NCI-H2227 (cell line): ENCODE results near the gene MASP2.
"Not testable (repeated sequence)": the region's sequence is repeated elsewhere in the genome, so short reads cannot be mapped to it uniquely, and the experiment has no call there.

Experiments
- DNase-seq: peaks from one replicate; lab custom pipeline; 2025; ENCODE audit not compliant: unreplicated experiment; lab: John Stamatoyannopoulos, UW

The MASP2 gene

DNA sequence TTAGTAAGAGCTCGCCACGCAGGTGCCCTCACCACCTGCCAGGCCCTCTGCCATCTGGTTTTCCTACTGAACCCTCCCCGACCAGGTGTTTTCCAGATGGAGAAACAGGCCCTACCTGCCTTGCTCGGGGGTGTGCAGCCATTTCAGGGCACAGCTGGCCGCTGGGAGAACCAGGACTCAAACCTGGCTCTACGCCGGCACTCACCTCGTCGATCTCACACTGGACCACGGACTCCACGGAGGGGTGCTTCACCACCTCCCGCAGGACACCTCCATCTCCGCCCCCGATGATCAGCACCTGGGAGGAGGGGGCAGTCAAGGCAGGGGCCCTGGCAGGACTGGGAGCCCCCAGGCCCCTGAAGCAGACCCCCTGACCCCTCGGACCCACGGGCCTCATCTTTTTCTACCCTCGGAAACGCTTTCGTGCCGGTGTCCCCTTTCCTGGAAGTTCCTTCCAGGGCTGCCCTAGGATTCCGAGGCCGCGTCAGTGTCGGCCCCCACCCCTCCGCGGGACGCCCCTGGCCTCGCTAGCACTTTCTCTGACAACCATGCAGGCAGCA lies 11.6 kb upstream of the MASP2 start:
- no peak for DNase-seq

DNA sequence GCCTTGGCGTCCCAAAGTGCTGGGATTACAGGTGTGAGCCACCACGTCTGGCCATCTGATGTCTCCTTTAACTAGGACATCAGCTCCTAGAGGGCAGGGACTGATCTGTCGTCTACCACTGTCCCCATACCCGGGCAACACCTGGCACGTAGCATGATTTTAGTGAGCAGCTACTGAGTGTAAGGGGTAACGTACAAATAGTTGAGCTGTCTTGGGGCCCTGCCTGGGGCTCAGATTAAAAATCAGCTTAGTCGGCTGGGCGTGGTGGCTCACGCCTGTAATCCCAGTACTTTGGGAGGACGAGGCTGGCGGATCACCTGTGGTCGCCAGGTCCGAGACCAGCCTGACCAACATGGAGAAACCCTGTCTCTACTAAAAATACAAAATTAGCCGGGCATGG lies 11.0 kb upstream of the MASP2 start:
- DNase-seq = no peak

DNA sequence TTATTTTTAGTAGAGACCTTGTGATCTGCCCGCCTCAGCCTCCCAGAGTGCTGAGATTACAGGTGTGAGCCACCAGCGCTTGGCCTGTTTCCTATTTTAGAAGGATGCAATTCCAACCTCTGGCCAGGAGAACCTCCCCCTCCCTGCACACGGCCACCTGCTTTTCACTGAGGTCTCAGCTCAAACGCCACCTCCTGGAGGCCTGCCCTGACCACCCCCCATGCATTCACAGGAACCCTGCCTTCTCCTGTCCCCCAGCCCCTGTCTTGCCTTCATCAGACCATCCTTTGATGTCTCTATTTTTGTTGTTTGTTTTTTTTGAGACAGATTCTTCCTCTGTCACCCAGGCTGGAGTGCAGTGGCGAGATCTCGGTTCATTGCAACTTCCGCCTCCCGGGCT lies 10.4 kb upstream of the MASP2 start:
- DNase-seq = no peak

DNA sequence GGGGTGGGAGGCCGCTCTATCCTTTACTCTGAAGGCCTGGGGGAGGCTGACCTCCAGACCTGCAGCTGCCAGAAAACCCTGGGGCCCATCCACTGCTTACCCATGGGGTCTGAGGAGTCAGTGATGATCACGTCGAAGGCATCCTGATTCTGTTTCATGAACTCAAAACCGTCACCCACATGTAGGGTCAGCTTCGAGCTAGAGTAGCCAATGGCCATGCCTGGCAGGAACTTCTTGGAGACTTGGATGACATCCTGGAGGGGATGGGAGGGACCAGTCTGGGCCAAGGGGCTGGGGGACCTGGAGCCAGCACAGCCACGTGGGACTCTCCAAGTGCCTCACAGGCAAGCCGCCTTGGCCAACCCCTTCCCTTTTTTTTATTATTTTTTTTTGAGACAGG lies 9.5 kb upstream of the MASP2 start:
- DNase-seq = no peak

DNA sequence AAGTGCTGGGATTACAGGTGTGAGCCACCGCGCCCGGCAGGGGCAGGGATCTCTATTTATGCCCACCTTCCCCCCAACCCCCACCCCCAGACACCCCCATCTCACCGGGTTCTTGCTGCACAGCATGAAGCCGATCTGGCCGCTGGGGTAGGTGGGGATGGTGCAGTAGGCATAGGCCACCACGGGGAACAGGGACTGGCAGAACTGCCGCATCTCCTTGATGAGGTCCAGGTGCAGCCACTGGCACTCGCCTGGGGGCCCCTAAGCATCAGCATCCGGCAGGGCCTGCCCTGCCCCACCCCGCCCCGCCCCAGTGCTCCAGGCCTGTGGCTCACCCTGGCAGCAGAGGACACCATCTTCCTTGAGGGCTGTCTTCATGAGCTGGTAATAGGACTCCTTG lies 8.6 kb upstream of the MASP2 start:
- DNase-seq = no peak

DNA sequence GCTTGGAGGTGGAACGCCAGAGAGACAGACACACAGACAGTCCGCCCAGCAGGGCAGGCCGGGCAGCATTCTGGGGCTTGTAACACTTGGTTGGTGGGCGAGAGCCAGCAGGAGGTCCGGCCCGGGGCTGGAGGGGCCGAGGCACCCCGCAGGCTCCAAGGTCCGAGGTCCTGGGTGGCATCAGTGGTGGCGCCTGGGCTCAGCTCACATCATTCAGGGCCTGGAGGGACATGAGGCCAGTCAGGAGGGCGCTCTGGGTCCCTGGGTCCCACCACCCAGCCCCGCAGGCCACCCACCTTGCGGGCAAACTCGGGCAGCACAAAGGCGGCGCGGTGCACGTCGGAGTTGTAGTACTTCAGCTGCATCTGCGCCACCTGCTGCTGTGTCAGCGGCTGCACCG lies 7.6 kb upstream of the MASP2 start:
- no peak for DNase-seq

DNA sequence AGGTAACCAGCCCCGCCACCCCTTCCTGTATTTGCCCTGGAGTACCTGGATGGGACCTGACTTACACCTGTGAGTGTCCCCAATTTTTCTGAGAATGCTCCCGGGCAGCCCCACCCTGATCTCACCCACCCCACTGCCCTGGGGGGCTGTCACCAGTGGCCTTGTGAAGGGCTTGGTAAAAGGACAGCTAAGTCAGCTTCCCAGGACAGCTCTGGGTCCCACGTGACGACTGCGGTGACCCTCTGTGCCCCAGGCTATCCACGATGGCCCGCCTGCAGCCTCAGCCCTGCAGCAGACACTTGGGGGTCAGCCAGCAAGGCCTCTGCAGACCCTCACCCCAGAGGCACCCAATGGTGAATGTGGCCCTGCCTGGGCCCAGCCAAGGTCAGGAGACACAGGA lies 7.1 kb upstream of the MASP2 start:
- DNase-seq = no peak

DNA sequence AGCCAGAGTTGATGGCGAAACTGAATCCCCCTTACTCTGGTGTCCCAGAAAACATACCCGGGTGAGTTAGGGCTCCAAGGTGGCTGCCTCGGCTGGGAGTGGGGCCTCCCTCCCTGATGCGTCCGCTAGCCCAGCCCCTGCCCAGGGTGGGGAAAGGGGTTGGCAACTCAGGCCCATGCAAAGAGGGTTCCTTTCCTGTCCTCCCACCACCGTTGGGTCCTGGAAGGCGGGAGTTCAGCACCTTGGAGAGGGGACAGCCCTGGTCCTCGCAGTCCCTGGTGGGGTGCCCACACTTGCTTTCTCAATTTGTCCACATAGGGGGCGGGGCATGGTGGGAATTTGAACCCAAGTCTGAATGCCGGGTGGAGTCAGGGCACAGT lies 6.7 kb upstream of the MASP2 start:
- DNase-seq = no peak

DNA sequence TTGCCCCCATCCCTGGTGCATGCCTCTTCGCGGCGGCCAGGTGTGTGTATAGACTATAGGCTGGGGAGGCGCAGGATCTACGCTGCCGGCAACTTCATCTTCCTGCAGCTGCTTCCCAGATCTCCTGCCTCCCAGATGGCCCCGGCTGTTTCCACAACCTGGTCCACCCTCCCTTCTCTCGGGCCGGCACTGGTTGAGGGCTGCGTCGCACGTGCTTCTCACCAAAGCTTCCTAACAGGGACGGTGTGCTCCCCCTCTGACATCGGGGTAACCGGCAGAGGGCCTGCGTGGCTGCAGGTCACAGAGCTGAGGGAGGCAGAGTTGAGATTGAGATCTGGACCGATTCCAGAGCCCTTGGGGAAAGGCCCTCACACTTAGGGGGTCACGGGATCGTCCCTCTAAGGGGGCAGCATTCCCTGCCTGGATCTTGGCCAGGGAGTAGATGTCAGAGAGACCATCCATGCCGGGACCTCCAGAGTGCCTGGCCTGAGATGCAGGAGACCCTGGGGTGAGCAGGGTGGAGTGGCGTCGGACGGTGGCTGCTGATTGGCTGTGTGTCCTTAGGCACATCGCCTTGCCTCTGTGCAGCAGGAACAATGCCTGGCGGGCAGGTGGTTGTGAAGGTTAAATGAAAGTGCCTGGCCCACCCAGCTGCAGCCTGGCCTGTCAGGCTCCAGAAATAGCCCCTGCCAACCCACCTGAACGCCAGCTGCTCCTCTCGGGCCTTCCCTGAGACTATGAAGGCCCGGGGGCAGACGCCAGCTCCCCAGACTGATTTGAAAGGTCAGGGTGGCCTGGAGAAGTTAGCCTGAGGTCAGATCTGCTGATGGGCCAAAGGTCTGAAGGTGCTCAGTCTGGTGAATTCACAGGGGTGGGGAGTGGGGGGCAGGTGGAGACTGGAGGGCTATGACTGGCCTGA lies 6.1 kb upstream of the MASP2 start:
- no peak for DNase-seq

DNA sequence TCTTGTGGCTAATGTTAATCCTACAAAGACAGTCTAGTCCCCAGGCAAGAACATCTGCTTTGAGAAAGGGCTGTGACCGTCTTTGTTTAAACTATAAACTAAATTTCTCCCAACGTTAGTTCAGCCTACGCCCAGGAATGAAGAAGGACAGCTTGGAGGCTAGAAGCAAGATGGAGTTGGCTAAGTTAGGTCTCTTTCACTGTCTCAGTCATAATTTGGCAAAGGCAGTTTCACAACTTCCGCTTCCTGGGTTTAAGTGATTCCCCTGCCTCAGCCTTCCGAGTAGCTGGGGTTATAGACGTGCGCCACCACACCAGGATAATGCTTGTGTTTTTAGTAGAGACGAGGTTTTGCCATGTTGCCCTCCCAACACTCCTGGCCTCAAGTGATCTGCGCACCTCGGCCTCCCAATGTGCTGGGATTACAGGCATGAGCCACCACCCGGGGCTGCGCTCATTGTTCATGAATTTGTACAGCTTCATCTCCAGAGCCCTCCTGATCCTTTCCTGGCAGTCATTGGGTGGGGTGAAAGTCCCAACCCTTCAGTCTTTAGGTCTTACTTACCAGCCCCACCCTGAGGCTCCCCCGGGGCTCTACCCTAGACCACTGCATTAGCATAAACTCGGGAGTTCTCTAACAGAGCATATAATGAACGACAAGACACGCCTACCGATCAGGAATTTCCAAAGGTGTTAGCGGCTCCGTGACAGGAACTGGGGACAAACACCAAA lies 4.9 kb upstream of the MASP2 start:
- no peak for DNase-seq

DNA sequence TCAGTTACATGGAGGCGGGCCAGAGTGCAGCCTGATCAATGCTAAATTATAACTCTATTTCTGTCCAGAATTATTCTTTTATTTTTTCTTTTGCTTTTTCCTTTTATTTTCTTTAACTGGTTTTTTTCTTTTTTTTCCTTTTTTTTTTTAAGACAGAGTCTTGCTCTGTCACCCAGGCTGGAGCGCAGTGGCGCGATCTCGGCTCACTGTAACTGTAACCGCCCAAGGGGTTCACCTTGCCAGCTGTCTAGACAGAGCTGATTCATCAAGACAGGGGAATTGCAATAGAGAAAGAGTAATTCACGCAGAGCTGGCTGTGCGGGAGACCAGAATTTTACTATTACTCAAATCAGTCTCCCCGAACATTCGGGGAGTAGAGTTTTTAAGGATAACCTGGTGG lies 4.1 kb upstream of the MASP2 start:
- DNase-seq = not testable (repeated sequence)

DNA sequence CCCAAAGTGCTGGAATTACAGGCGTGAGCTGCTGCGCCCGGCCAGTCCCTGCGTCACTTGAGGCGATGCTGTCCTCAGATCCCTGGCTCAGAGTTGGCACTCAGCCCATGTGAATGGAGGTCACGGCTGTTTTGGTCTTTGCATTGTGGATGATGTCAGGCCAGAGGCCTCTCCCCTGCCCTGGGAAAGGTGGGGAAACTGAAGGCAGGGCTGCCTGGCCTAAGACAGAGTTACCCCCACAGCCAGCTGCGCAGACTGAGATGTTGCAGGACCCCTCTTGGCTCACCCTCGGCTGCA lies 821 bp downstream of the MASP2 start:
- no peak for DNase-seq

DNA sequence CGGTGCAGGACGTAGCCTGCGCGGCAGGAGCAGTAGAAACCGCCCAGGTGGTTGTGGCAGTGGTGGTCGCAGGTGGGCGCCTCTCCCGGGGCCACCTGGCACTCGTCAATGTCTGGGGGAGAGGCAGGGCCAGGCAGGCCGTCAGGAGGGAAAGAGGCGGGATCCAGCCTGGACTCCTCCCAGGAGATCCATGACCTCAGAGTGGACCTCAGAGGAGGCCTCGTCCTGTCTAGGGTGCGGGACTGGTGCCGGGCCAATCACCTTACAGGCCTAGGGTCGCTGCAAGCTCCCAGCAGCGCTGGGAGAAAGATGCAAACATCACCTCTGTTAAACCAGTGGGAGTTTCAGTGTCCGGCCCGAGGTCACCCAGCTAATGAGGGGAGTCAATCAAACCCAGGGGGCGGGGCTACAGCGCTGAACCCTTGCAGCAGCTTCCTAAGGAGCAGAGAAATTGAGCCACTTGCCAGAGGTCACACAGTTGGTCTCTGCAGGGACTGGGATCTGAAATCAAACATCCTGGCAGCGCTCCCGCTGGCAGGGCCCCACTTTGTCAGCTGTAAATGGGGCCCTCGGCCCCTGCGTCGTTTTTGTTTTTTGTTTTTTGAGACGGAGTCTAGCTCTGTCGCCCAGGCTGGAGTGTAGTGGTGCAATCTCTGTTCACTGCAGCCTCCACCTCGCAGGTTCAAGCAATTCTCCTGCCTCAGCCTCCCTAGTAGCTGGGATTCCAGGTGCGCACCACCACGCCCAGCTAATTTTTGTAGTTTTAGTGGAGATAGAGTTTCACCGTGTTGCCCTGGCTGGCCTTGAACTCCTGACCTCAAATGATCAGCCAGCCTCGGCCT lies 1.4 kb downstream of the MASP2 start:
- no peak for DNase-seq

DNA sequence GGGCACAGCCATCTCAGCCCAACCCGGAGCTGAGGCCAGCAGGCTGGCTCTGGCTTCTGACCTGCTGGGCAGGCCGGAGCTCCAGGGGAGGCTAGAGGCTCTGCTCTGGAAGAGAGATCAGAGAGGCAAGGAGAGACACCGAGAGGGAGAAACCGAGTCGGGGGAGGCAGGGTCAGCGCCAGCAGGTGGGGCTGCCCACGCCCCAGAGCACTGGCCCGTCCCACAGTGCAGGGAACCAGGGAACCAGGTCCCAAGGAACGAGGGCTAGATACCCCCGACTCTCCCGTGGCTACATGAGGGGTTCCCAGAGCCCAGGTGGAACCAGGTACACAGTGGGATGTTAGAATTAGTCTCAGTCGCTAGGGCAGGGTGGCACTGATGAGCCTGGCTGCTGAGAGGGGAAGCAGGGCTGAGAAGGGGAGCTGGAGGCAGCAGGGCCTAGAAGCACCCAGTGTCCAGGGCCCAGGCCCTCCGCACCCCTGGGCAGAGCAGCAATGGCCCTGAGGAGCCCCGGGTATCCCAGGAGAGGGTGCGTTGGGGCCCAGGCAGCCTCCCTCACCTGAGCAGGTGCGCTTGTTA lies 2.1 kb downstream of the MASP2 start:
- no peak for DNase-seq

DNA sequence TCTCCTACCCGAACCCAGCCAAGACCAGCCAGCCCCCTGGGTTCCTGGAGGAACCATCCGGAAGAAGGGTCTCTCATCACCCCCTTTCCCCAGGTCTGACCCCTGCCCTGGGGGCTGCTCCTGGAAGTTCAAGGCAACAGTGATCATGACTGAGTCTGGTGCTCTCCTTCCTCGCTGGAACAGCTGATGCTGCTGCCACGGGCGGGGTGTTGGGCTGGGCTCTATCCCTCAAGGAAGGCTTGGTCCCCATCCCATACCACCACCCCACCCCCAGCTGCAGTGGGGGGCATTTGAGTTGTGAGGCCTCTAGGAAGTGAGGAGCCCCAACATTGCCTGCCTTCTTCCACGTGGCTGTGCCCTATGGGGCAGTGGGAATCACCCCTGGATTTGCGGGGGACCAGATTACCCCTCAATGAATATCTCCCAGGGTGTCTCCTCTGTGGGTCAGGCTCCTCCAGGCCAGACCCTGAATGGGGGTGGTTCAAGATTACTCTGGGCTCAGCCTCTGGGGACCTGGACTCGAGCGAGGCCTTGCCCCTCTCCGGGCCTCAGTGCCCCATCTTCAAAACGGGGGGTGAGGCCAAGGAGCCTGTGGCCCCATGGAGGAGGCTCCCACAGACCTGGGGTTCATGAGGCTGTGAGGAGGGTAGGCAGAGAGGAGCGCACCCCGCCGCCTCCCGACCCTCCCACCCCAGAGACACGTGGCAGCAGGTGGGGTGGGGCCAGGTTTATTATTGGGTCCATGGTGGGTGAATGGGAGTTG lies 2.8 kb downstream of the MASP2 start:
- no peak for DNase-seq

DNA sequence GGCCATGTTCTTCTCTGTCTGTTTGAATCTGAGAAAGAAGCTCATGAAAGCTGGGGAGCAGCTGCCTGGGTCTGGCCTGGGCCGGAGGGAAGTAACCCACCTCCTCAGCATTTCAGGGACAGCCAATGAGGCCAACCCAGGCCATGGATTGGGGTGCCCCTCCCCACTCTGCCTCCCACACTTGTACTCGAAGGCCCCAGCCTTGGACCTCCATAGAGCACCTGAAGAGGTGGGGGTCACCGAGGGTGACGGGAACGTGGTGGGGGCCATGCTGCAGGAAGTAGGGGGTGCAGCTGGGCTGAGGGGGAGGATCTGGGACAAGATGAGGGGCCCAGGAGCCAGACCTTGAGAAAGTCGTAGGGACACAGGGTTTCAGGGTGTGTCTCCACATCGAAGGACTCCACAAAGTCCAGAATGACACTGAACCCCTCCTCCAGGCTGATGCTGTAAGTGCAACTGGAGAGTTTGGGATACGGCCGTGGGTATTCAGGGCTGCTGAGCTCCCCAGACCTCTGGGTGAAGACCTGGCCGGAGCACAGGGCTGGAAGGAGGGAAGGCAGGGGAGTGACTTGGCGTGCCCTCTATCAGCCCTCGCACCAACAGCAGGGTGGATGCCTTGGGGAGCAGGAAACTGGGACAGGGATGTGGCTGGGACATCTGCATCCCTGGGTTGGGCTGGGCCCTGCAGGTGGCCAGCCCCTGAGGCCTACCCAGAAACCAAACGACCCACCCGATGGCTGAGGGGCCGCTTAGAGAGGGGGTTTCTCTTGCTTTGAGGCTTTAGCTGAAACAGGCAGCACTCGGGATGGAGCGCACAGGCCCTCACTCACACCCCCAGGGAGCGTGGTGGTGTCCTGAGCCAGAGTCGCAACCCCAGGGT lies 3.8 kb downstream of the MASP2 start:
- DNase-seq = no peak

DNA sequence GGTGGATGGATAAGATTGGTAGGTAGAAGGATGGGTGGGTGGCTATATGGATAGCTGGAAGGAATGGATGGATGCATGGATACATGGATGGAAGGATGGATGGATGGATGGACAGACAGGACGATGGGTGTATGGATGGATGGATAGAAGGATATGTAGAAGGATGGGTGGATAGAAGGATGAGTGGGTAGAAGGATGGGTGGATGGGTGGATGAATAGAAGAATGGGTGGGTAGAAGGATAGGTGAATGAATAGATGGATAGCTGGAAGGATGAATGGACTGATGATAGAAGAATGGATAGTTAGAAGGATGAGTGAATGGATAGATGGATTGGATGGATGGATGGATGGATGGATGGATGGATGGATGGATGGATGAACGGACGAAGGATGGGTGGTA lies 5.0 kb downstream of the MASP2 start:
- DNase-seq = no peak

DNA sequence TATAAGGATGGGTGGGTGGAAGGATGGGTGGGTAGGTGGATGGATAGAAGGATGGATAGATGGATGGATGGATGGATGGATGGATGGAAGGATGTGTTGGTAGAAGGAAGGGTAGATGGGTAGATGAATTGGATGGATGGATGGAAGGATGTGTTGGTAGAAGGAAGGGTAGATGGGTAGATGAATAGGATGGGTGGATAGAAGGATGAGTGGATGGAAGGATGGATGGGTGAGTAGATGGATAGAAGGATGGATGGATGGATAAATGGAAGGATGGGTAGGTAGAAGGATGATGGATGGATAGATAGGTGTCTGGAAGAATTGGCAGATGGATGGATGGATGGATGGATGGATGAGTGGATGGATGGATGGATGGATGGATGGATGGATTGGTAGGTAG lies 6.0 kb downstream of the MASP2 start:
- DNase-seq = no peak

DNA sequence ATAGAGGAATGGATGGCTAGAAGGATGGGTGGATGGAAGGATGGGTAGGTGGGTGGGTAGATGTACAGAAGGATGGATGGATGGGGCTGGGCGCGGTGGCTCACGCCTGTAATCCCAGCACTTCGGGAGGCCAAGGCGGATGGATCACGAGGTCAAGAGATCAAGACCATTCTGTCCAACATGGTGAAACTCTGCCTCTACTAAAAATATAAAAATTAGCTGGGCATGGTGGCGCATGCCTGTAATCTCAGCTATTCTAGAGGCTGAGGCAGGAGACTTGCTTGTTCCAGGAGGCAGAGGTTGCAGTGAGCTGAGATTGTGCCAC lies 7.0 kb downstream of the MASP2 start:
- not testable (repeated sequence) for DNase-seq
